ENCODE data around the gene PAK1.

DNA sequence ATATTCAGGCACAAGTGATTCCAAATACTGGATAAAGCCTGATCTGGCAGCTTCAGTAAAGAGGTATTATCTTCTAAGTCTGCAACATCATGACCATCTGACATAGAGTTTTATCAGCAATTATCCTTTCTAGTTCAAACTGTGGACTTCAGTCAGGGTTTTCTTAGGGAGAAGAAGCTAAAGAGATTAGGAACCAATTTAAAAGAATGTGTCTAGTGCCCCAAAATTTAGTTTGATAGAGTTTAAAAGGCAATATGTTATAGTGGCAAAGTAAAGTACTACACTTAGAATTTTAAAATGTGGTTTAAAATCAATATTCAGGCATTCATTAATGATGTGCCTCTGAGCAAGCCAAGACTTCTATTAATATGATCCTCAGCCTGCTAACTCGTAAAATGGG is 5.4 kb downstream of the PAK1 start:
- TF ChIP-seq CTCF (IDR thresholded peaks at IDR 0.05) (no peak), POLR2A (IDR thresholded peaks at IDR 0.05) (no peak)
